ENCODE data around the gene TLX1.

GRCh38 chr10:101144053-101144452 lies 13.0 kb downstream of the TLX1 start:
- TF ChIP-seq REST (IDR thresholded peaks at IDR 0.05; ENCODE audit: low read depth) = no peak
- TF ChIP-seq RAD21 (IDR thresholded peaks at IDR 0.05; ENCODE audit: low read depth) = no peak
- no peak for TF ChIP-seq ZBTB7A (IDR thresholded peaks at IDR 0.05; ENCODE audit: low read depth)
- no peak for TF ChIP-seq EP300 (IDR thresholded peaks at IDR 0.05; ENCODE audit: borderline replicate concordance)

Data from Ishikawa (cell line).